Measurements from ENCODE around the gene DFFA.
"Not testable (repeated sequence)": the region's sequence is repeated elsewhere in the genome, so short reads cannot be mapped to it uniquely, and the experiment has no call there.

The DFFA gene

GRCh38 chr1:10472220-10473144 is at the start of gene DFFA:
TSS of gene DFFA (minus strand) at chr1:10472529. CDS start at chr1:10472458, 71 bp downstream.
- DNase-seq: peak; percentile 90

- no peak for DNase-seq
Measured at GRCh38 chr1:10521537-10522157, 49.3 kb upstream of the DFFA start.

GRCh38 chr1:10520952-10521351 is 48.6 kb upstream of the DFFA start:
- no peak for DNase-seq

- no peak for DNase-seq
Measured at GRCh38 chr1:10520497-10520896, 48.2 kb upstream of the DFFA start.

- DNase-seq: no peak
Measured at GRCh38 chr1:10519016-10519417, 46.7 kb upstream of the DFFA start.

GRCh38 chr1:10517677-10517982 is 45.3 kb upstream of the DFFA start:
- no peak for DNase-seq

GRCh38 chr1:10516925-10517676 is 44.8 kb upstream of the DFFA start:
- DNase-seq: no peak

- no peak for DNase-seq
Measured at GRCh38 chr1:10515976-10516750, 43.8 kb upstream of the DFFA start.

- DNase-seq: peak; percentile 27
Measured at GRCh38 chr1:10515301-10515975, 43.1 kb upstream of the DFFA start.

- DNase-seq: peak; percentile 46
Measured at GRCh38 chr1:10514490-10515235, 42.3 kb upstream of the DFFA start.

GRCh38 chr1:10513199-10513598 is 40.9 kb upstream of the DFFA start:
- DNase-seq: no peak

- no peak for DNase-seq
Measured at GRCh38 chr1:10511494-10511885, 39.2 kb upstream of the DFFA start.

GRCh38 chr1:10510520-10511493 is 38.5 kb upstream of the DFFA start:
- DNase-seq: peak; percentile 82

- DNase-seq: no peak
Measured at GRCh38 chr1:10509809-10510509, 37.6 kb upstream of the DFFA start.

GRCh38 chr1:10508511-10508951 is 36.2 kb upstream of the DFFA start:
- DNase-seq: no peak

GRCh38 chr1:10507111-10507879 is 35.0 kb upstream of the DFFA start:
- peak; percentile 46 for DNase-seq

GRCh38 chr1:10506677-10507047 is 34.3 kb upstream of the DFFA start:
- no peak for DNase-seq

GRCh38 chr1:10506046-10506676 is 33.8 kb upstream of the DFFA start:
- DNase-seq: not testable (repeated sequence)
